HepG2 (cell line): Measurements from ENCODE around the gene MRPL36. TPM values are rescaled to one million over a fixed set of nuclear protein-coding genes. Genes with fewer than 3 reads are reported as not detected.

Experiments
- ATAC-seq: fragments of 200-7000 bp; cut with Tn5 transposase; 3 replicates; pipeline ENCODE4 v1.9.1; 2020; ENCODE audit warnings: mild to moderate bottlenecking, moderate library complexity
- BruUV-seq: library from RNA; stranded (reverse); fragments of 400-500 nt; replicated peaks from 2 replicates; lab custom pipeline; 2021; lab: Mats Ljungman, UMichigan
- CTCF ChIA-PET: fragments of 300-600 bp; formaldehyde crosslinking; extraction: SDS; loops from one replicate; lab custom pipeline; 2021; ENCODE audit warnings: low total read pairs, inconsistent platforms, low intra/inter-chr PET ratio; lab: Yijun Ruan, JAX
- POLR2A ChIA-PET: fragments of 350-600 bp; sonication (Branson Sonifier 250); formaldehyde crosslinking; loops from one replicate; lab custom pipeline; 2020; ENCODE audit warnings: antibody characterized with exemption, inconsistent platforms; lab: Yijun Ruan, JAX
- DNase-seq: peaks from one replicate; pipeline ENCODE4 v3.0.0-alpha.2; 2015; ENCODE audit warnings: low spot score
- FAIRE-seq: peaks from 3 replicates; lab custom pipeline; 2011; peaks lifted over from hg19 to GRCh38; lab: Jason Lieb, UNC
- H2AFZ ChIP-seq: one replicate; pipeline ENCODE4 v1.6.1; 2011; ENCODE audit warnings: low read length, inconsistent platforms
- H3K27ac ChIP-seq: fragments of 300-600 bp; 3 replicates; pipeline ENCODE4 v1.8.0; 2011; ENCODE audit warnings: mixed run types, mild to moderate bottlenecking, mixed read lengths, low read length, inconsistent platforms; ENCODE audit not compliant: insufficient read depth; ENCODE audit errors: extremely low read length
- H3K27me3 ChIP-seq, 2 experiments: fragments of 200-600 bp in 1 of 2; 2 replicates in 1 of 2; 3 replicates in 1 of 2; pipeline versions ENCODE4 v1.6.0 to v1.8.0; 2011; ENCODE audit warnings: low read length in 2 of 2, mild to moderate bottlenecking in 2 of 2, moderate library complexity in 2 of 2, inconsistent platforms in 1 of 2; ENCODE audit not compliant: insufficient read depth in 2 of 2, control insufficient read depth in 1 of 2
- H3K36me3 ChIP-seq, 2 experiments: fragments of 200-600 bp in 1 of 2; replicated peaks in 1 of 2; 2 replicates in 1 of 2; 3 replicates in 1 of 2; pipeline versions ENCODE4 v1.5.1 to v1.8.0; 2011; ENCODE audit warnings: low read length in 2 of 2, inconsistent platforms in 1 of 2; ENCODE audit not compliant: insufficient read depth in 2 of 2, control insufficient read depth in 1 of 2
- H3K4me1 ChIP-seq: 2 replicates; pipeline ENCODE4 v1.5.1; 2012; ENCODE audit warnings: low read length, inconsistent platforms; ENCODE audit not compliant: insufficient read depth
- H3K4me2 ChIP-seq: 2 replicates; pipeline ENCODE4 v1.6.0; 2011; ENCODE audit warnings: low read depth, low read length, inconsistent platforms
- H3K4me3 ChIP-seq, 3 experiments: fragments of 200-600 bp in 1 of 3; sonication (generic), shearing (Covaris generic) in 1 of 3; replicated peaks in 1 of 3; 2 replicates each; pipeline ENCODE4 v1.5.1; 2011 to 2016; ENCODE audit warnings: low read length in 3 of 3, inconsistent platforms in 2 of 3, low read depth in 2 of 3, mild to moderate bottlenecking in 2 of 3, control low read depth in 1 of 3, mixed read lengths in 1 of 3; ENCODE audit not compliant: insufficient read depth in 1 of 3
- H3K79me2 ChIP-seq: one replicate; pipeline ENCODE4 v1.6.1; 2011; ENCODE audit warnings: low read length, inconsistent platforms; ENCODE audit not compliant: insufficient read depth
- H3K9ac ChIP-seq: 2 replicates; pipeline ENCODE4 v1.6.0; 2011; ENCODE audit warnings: mild to moderate bottlenecking, low read depth, low read length, inconsistent platforms; ENCODE audit not compliant: insufficient read depth
- H3K9me3 ChIP-seq: 2 replicates; pipeline ENCODE4 v1.5.1; 2012; ENCODE audit warnings: mild to moderate bottlenecking, low read length
- H4K20me1 ChIP-seq: 2 replicates; pipeline ENCODE4 v1.6.0; 2011; ENCODE audit warnings: inconsistent platforms, mild to moderate bottlenecking, low read length, moderate library complexity; ENCODE audit not compliant: insufficient read depth
- ARNT ChIP-seq: fragments of 450-650 bp; IDR thresholded peaks from 2 replicates; pipeline ENCODE4 v1.6.1; 2017
- ARNT2 ChIP-seq: sonication (generic); formaldehyde crosslinking; IDR thresholded peaks from 2 replicates; pipeline ENCODE4 v1.8.0; 2022; ENCODE audit warnings: mild to moderate bottlenecking, low read depth, missing genetic modification reagents, moderate library complexity
- CHD4 ChIP-seq: fragments of 200-600 bp; sonication (generic); IDR thresholded peaks from 2 replicates; pipeline ENCODE4 v1.7.0; 2017; ENCODE audit warnings: mild to moderate bottlenecking, low read length, borderline replicate concordance
- GZF1 ChIP-seq: sonication (generic); formaldehyde crosslinking; IDR thresholded peaks from 2 replicates; pipeline ENCODE4 v1.5.1; 2020; ENCODE audit warnings: mild to moderate bottlenecking, missing genetic modification reagents
- HNRNPUL1 ChIP-seq: fragments of 200-400 bp; formaldehyde crosslinking; IDR thresholded peaks from 2 replicates; pipeline ENCODE4 v1.6.1; 2017; ENCODE audit warnings: low read depth, mild to moderate bottlenecking, low read length, moderate library complexity
- JUN ChIP-seq: sonication (generic); formaldehyde crosslinking; IDR thresholded peaks from 2 replicates; pipeline ENCODE4 v1.4.0; 2020; ENCODE audit warnings: mild to moderate bottlenecking, missing genetic modification reagents
- RARA ChIP-seq: IDR thresholded peaks from 2 replicates; pipeline ENCODE4 v1.6.1; 2016; ENCODE audit warnings: missing genetic modification reagents, missing compliant biosample characterization
- SPEN ChIP-seq: sonication (generic); formaldehyde crosslinking; IDR thresholded peaks from 2 replicates; pipeline ENCODE4 v1.5.1; 2020; ENCODE audit warnings: low read depth, mild to moderate bottlenecking, missing genetic modification reagents
- SSRP1 ChIP-seq: IDR thresholded peaks from 2 replicates; pipeline ENCODE4 v1.6.1; 2016; ENCODE audit warnings: control low read depth
- ZNF232 ChIP-seq: sonication (generic); formaldehyde crosslinking; IDR thresholded peaks from 2 replicates; pipeline ENCODE4 v1.4.0; 2020; ENCODE audit warnings: missing genetic modification reagents, borderline replicate concordance
- WGBS: methylation state at CpG from one replicate; pipeline ENCODE4 v1.1.6; 2017; ENCODE audit warnings: low lambda C conversion rate; 5-methylcytosine and 5-hydroxymethylcytosine counted together
- in situ Hi-C: cut with HindIII; loops from 2 replicates; pipeline ENCODE4 v1.10.0; 2017; ENCODE audit warnings: low pct_unique_long_range_greater_than_20kb; ENCODE audit not compliant: extremely low pct_ligation_motif_present
- intact Hi-C: fragments of 100-400 bp; cut with micrococcal nuclease; formaldehyde crosslinking; loops from one replicate; pipeline ENCODE4 v1.10.0; 2022; ENCODE audit not compliant: unreplicated experiment
- polyA plus RNA-seq, 8 experiments: library from polyadenylated mRNA; depleted of rRNA in 3 of 8; stranded (reverse) in 7 of 8; unstranded in 1 of 8; fragments of >200 nt; fragmentation: Illumina TruSeq in 4 of 8; extraction: Trizol in 4 of 8; gene quantifications; 2 replicates each; pipeline versions ENCODE4 v1.2.1 to v1.2.3, GENCODE V29; 2011 to 2016; ENCODE audit warnings: low read depth in 4 of 8, missing spikeins in 1 of 8, mixed read lengths in 1 of 8; ENCODE audit not compliant: insufficient read depth in 1 of 8
- total RNA-seq, 5 experiments: library from RNA; depleted of rRNA; stranded (reverse); fragments of >200 nt; fragmentation: Illumina TruSeq; extraction: Trizol; gene quantifications; 2 replicates each; pipeline ENCODE4 v1.2.3, GENCODE V29; 2016; ENCODE audit warnings: low read depth in 1 of 5
- TF ChIP-seq, protein P1 (sequence below): sonication (generic); formaldehyde crosslinking; IDR thresholded peaks from 2 replicates; pipeline ENCODE4 v1.5.0; 2020; ENCODE audit warnings: mild to moderate bottlenecking, missing genetic modification reagents
- TF ChIP-seq, protein P2 (sequence below): sonication (generic); formaldehyde crosslinking; IDR thresholded peaks from 2 replicates; pipeline ENCODE4 v1.4.0; 2020; ENCODE audit warnings: mild to moderate bottlenecking, missing genetic modification reagents

The MRPL36 gene
- total and polyA plus RNA-seq, 2 of the 13 experiments (the other 11 are each of a cell fraction or from before 2014, with no cell fraction given) = 71.3 to 113 TPM

DNA sequence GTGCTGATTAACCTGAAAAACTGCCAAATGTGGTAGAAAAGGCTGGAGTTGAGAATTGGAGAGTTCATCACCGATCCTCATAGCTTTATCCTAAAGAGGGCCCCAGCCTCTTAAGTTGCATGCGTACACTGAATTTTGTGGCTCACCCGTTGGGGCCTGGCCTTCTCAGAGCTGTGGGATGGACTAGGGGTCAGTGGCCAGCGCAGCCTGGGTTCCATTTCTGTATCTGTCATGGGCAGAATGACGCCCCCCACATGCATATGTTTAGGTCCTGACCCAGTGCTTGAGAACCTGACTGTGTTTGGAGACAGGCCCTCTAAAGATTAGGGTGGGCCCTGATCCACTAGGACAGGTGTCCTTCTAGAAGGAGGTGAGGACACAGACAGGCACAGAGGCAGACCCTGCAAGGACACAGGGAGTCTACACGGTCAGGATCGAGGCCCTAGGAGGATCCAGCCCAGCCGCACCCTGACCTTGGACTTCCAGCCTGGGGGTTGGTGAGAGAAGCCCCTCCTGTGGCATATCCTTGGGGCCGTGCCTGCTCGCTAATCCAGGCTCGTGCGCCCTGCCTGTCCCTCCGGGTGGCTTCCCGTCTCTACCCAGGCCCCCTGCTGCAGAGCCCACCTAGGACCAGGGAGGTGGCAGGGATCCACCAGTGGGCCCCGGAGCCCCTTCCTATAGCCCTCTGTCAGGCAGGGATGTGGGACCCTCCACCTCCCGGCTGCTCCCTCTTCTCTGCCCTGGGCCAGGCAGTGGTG is 33.8 kb upstream of the MRPL36 start:
- Histone ChIP-seq H3K9me3 (no peaks in the 10 kb centered on the region), H4K20me1 (no peaks in the 10 kb centered on the region), H2AFZ (no peak overlapping the region), H3K27me3 (peaks cover 4 to 46% of the 10 kb centered on the region in 2 experiments; a peak in 4 of 5 replicates), H3K79me2 (no peaks in the 10 kb centered on the region), H3K27ac (no peak overlapping the region), H3K4me2 (no peak overlapping the region)
- no peak for DNase-seq
- CTCF ChIA-PET = no interaction called here
- in situ Hi-C loops = no loop called here
- no peak for TF ChIP-seq GZF1 (CRISPR knock-in tag)
- TF ChIP-seq, all 625 proteins: peak for 0
- Histone ChIP-seq H3K9ac (no peak overlapping the region), H3K36me3 (no peaks in the 10 kb centered on the region), H3K4me1 (peaks cover 19% of the 10 kb centered on the region), H3K4me3 (no peak overlapping the region)
- intact Hi-C loops = no loop called here
- no TSS peak for BruUV-seq
- no peak for ATAC-seq
- 49% methylated on average over 6 of the region's 16 CpGs for WGBS
- POLR2A ChIA-PET = no interaction called here
- no peak for FAIRE-seq

DNA sequence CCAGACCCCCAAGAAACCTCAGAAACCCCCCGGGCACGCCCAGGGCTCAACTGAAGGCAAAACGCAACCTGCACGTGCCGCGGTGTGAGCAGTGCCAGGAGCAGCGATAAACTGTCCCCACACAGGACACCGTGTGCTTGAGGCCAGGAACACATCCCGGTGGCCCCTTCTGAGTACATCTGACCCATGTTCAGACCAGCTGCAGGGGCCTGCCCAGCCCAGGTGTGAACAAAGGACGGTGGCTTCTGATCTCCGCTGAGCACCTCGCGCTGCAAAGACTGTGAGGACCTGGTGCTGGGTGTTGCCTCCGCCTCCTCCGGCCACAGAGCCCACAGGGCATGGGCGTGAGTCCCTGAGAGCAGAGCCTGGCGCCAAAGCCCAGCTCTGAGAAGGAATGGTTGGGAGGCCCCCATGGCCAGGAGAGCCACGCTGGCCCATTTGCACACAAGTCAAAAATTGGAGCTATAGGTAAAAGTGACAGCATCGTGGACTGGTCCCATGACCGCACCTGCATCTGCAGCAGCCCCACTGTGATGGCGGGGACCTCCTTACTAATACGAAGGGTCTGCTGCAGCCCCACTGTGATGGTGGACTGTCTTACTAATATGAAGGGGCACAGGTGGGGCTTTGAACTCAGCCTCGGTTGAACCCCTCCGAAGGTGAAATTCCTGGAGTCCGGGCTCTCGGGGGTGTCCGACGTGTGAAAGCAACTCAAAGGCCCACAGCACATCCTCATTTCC is 33.0 kb upstream of the MRPL36 start:
- H4K20me1 ChIP-seq = no peaks in the 10 kb centered on the region
- intact Hi-C loops (no loop called here), in situ Hi-C loops (no loop called here)
- H3K4me1 ChIP-seq = peaks cover 14% of the 10 kb centered on the region
- CTCF ChIA-PET = no interaction called here
- POLR2A ChIA-PET = no interaction called here
- no peak overlapping the region for H3K4me3 ChIP-seq
- H3K9me3 ChIP-seq = no peaks in the 10 kb centered on the region
- H3K9ac ChIP-seq = no peak overlapping the region
- no peaks in the 10 kb centered on the region for H3K79me2 ChIP-seq
- peaks cover 0 to 40% of the 10 kb centered on the region in 2 experiments; a peak in 4 of 5 replicates for H3K27me3 ChIP-seq
- ATAC-seq = no peak
- H3K27ac ChIP-seq = no peak overlapping the region
- DNase-seq = no peak
- no peak overlapping the region for H3K4me2 ChIP-seq
- no peak for FAIRE-seq
- BruUV-seq = no TSS peak
- WGBS = 72% methylated on average over 8 of the region's 28 CpGs
- H2AFZ ChIP-seq = no peak overlapping the region
- H3K36me3 ChIP-seq = no peaks in the 10 kb centered on the region
- TF ChIP-seq SSRP1 (CRISPR knock-in tag) = no peak
- no peak for TF ChIP-seq ARNT
- no peak for TF ChIP-seq SPEN
- no peak for TF ChIP-seq CHD4
- no peak for TF ChIP-seq RARA (CRISPR knock-in tag)
- TF ChIP-seq, protein P1, sequence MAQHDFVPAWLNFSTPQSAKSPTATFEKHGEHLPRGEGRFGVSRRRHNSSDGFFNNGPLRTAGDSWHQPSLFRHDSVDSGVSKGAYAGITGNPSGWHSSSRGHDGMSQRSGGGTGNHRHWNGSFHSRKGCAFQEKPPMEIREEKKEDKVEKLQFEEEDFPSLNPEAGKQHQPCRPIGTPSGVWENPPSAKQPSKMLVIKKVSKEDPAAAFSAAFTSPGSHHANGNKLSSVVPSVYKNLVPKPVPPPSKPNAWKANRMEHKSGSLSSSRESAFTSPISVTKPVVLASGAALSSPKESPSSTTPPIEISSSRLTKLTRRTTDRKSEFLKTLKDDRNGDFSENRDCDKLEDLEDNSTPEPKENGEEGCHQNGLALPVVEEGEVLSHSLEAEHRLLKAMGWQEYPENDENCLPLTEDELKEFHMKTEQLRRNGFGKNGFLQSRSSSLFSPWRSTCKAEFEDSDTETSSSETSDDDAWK (CRISPR knock-in tag) = no peak
- no peak for TF ChIP-seq ARNT2 (CRISPR knock-in tag)
- no peak for TF ChIP-seq HNRNPUL1
- TF ChIP-seq ZNF232 (CRISPR knock-in tag) = no peak
- TF ChIP-seq JUN (CRISPR knock-in tag) = no peak
- TF ChIP-seq, protein P2, sequence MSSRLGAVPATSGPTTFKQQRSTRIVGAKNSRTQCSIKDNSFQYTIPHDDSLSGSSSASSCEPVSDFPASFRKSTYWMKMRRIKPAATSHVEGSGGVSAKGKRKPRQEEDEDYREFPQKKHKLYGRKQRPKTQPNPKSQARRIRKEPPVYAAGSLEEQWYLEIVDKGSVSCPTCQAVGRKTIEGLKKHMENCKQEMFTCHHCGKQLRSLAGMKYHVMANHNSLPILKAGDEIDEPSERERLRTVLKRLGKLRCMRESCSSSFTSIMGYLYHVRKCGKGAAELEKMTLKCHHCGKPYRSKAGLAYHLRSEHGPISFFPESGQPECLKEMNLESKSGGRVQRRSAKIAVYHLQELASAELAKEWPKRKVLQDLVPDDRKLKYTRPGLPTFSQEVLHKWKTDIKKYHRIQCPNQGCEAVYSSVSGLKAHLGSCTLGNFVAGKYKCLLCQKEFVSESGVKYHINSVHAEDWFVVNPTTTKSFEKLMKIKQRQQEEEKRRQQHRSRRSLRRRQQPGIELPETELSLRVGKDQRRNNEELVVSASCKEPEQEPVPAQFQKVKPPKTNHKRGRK (CRISPR knock-in tag) = no peak
